CD4-positive, alpha-beta T cell treated with Interferon gamma for 1 hour (primary cell): Measurements from ENCODE around the gene EEFSEC.
"Not testable (repeated sequence)": the region's sequence is repeated elsewhere in the genome, so short reads cannot be mapped to it uniquely, and the experiment has no call there.

Experiments used
- DNase-seq: peaks from one replicate; pipeline ENCODE4 v3.0.0-alpha.2; 2020

Gene EEFSEC

DNA sequence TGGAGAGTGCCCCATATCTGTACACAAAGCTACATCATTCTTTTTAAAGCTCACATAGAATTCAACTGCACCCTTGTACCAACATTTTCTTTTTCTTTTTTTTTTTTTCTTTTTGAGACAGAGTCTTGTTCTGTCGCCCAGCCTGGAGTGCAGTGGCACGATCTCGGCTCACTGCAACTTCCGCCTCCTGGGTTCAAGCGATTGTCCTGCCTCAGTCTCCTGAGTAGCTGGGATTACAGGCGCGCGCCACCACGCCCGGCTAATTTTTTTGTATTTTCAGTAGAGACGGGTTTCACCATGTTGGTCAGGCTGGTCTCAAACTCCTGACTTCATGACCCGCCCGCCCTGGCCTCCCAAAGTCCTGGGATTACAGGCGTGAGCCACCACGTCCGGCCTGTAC, 1.1 kb downstream of the EEFSEC start:
- DNase-seq: not testable (repeated sequence)

- no peak for DNase-seq
These were observed 2.5 kb downstream of the EEFSEC start for GRCh38 chr3:128155616-128156360.

DNA sequence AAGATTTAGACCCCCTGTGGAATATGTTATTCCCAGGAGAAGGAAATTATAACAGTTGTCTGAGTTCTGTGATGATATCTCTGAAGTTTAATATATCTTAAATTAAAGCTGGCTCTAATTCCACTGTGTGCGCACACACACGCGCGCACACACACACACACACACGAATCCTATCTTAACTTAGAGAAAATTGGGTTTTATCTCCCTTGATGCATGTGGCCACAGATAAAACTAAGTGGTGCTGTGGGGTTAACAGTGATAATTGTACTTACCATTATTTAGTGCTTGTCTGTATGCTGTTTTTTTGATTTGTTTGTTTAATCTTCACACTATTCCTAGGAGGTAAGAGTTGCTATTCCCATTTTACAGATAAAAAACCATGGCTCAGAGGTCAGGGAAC, 7.4 kb downstream of the EEFSEC start:
- no peak for DNase-seq

GRCh38 chr3:128163432-128163831, 10.2 kb downstream of the EEFSEC start:
- no peak for DNase-seq

DNA sequence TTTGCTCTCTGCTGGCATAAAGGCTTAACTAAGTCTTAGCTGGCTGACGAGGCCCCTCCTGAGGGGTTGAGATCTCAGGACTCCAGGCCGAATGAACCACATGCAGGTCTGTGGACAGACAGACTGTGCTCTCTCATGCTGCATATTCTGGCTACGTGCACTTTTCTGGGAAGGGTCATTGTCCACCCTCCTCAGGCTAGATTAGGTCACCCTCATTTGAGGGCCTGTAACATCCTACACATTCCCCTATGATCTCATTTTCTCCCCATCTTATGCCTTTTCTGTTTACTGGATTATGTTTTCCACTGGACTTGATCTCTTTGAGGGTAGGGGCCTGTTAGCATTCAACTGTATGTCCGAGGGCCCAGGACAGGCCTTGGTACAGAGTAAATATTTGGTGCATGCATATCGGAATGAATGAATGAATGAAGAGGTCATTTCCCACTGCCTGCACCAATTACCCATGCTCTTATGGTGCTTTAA, 13.7 kb downstream of the EEFSEC start:
- DNase-seq: no peak

GRCh38 chr3:128167646-128167972, 14.3 kb downstream of the EEFSEC start:
- no peak for DNase-seq

DNA sequence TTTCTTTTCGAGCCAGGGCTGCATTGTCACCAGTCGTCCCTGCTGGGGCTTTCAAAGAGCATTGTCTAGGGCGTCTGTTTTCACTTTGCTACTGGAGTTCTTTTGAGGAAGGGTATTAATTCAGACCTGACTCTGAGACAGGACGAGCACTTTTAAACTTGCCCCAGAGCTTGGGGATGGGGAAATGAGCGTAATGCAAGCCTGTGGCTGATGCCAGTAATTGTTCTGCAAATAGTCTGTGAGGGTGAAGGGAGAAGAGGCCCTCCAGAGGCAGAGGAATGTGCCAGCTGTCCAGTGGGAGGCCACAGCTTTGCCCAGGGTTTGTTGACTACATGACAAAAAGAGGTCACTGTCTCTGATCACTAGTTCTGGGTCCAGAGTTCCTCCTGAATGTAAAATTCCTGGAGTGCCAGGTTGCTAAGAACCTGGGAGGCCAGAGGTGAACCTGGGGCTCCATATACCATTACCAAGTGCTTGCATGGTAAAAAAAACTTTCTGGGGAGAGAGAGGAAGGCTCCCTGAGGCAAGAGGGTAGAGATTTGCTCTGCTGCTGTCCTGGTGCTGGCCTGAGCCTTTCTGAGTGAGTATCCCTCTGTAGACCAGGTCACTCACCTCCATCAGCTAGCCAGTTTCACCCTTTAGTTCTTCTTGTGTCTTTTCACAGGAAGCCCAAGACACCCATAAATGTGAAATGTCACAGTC, 14.8 kb downstream of the EEFSEC start:
- DNase-seq: no peak

DNA sequence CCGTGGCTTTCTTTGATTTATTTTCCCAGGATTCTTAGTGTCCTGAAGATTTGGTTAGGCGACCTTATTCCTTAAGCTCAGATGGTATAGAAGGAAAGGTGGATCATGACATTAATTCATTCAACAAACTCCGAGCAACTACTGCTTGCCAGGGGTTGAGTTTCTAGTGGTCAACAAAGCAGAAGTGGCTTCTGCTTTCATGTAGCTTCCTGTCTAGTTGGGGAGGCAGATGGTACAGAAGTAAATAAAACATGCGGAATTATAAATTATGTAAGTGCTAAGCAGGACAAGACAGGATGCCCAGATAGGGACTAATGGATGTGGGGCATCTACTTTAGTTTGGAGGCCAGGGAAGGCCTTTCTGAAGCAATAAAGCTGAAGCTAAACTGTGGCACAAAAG, 15.6 kb downstream of the EEFSEC start:
- DNase-seq: no peak

DNA sequence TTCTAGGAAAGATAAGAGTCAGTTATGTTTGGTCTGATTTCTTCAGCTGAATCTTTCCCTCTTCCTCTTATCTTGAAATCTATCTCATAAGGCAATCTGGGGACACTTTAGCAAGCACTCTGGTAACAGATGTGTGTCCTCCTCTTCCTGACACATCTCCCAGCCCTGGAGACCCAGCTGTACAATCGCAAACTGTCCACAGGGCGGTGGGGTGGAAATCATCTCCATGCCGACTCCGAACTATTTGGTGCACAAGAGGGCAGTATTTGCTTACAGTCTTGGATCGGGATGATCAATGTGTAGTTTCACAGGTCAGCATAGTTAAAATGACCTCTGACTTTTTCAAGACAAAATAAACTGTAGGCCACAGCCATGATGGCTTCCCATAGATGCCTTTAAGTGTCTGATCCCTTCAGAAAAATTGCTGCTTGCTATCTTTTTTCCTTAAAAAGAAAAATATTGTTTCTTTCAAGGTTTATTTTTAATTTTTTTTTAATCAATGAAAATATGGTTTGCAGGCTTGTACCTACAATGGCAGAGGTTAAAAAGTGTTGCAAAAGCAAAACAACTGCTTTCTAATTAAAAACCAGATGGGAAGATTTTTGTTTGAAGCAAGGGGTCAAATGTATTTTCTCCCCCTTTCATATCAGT, 17.7 kb downstream of the EEFSEC start:
- no peak for DNase-seq

DNA sequence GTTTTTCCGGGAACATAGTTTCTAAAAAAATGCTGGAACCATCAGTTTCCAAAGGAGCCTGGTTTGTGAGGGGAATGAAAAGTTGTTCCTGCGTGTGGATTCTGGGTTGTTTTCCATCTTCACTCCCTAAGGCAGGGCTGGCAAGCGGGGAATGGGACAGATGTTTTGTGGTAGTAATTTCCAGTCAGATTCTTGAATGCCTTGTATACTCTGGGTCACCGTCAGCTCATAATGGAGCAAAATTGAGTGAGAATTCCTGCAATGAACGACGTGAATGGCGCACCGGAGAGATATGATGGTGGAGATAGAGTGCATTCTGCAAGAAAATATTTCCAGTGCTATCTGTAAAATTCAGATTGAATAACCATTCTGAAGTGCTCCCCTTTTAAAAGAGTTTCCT, 19.9 kb downstream of the EEFSEC start:
- no peak for DNase-seq

GRCh38 chr3:128173849-128174248, 20.6 kb downstream of the EEFSEC start:
- DNase-seq: no peak

DNA sequence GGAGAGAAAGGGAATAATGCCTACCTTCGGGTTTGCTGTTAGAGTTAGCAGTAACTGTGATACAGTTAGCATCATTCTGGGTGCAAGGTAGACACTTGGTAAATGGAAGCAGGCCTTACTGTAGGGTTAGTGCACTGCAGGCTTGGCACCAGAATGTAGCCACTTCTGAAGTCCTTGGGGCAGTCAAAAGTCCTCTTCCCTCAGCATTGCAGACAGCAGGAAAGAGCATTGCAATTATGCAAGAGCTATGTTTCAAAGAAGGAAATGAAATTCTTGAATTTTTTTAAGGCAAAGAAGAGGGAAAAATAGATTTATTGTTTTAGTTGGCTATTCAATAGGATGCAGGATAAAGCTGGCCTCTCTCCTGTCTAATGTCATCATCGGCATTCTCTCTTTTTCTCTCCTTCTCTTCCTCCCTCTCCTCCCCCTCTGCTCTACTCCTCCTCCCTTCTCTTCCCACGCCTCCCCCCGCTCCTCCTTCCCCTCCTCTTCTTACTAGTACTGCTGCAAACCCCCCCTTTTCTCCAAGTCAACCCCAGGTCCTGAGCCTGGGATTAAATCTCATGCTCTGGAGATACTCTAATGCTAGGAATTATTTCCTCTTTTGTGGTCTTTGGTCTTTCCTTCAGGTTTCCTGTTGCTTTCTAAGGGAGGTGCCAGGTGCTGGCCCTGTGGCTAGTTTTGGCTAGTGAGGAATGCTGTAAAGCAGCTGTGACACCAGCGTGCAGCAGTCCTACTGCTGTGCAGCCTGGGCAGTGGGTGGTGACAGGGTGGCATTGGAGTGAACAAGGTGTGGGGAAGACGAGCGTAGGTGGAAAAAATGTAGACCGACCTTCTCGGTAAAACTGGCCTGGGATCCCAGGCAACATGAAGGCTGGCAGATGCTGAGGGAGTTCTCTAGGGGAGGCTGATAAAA, 21.7 kb downstream of the EEFSEC start:
- no peak for DNase-seq

- no peak for DNase-seq
These were observed 22.5 kb downstream of the EEFSEC start for GRCh38 chr3:128175768-128176167.

DNA sequence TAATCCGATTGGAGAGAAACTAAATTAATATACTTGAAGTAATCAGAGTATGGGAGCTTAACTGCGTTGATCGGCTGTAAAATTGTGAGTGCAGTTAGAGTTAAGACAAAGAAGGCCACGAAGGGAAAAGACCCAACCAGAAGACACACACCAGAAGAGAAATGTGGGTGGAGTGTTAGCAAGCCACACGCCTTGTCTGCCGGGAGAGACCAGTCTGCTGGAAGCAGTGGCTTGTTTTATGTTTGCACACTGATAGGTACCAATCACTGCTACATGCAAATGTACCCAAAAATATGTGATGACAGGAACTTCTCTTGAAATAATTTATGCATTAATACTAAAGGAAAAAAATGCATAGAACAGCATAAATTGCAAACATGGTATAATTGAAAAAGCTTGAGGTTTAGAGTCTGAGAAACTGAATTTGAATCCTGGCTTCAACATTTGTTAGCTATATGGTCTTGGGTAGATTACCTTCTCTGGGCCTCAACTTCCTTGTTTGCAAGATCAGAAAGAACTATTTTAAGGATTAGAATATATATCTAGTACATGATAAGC, 23.1 kb downstream of the EEFSEC start:
- no peak for DNase-seq

DNA sequence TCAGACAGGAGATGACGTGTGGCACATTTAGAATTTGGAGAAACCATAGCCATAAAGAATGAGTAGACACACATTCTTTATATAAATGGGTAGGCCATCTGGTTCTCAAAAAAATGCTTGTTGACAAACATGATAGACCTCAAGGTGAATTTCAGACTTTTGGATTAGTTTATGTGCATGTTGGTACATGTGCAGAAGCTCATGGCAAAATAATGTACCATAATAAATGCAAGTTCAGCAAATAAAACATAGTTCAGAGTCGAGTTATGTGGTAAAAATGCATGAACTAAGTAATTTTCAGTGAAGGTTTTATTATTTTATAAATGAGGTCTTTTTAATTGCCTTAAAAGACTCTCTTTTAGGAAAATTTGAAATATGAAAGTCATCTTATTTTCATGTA, 24.6 kb downstream of the EEFSEC start:
- DNase-seq: no peak

DNA sequence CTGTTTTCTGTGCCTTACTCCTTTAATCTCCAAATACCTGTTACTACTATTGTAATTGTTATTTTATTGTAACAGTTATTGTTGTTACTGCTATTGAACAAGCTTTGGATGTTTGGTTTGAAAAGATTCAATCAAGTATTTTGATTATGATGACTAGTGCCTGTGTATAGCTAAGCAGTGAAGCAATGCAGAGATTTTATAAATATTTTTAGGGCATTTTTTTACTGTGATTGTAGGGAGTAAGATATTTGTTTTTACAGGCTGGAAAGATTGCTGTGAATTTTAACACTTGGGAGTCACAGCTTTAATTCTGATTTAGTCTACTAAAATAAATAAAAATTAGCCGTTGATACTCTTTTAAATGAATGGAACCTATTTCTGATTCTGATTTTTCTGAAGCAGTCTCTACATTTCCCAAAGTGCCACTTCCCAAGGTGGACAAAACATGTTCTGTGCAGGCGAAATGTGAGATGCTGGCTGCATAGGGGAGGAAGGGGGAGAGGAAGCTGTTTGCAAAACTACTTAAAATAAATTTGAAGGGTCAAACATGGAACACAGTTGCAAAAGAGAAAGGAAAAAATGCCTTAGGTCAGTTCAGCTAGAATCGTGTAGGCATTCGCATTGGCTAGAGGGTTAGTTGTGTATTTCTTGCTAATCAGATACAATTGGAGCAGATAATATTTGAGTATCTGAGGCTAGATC, 25.7 kb downstream of the EEFSEC start:
- no peak for DNase-seq

GRCh38 chr3:128179484-128179819, 26.2 kb downstream of the EEFSEC start:
- DNase-seq: no peak

DNA sequence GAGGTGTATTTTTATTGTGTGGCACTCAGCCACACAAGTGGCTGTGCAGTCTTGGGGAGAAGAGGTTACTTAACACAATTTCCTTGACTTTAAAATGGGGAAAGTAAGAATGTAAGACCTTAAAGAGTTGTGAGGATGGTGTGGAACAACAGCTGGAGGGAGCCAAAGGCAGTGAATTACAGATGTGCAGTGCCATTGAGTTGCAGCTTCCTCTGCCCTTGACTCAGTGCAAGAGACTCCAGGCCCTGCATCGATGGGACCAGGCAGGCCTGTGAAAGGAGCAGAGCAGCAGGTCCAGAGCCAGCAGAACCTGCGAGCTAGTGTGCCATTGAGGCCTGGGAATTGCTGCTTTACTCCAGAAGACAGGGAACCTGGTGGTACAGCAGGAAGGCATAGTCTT, 27.2 kb downstream of the EEFSEC start:
- DNase-seq: no peak

GRCh38 chr3:128180913-128181312, 27.6 kb downstream of the EEFSEC start:
- no peak for DNase-seq

DNA sequence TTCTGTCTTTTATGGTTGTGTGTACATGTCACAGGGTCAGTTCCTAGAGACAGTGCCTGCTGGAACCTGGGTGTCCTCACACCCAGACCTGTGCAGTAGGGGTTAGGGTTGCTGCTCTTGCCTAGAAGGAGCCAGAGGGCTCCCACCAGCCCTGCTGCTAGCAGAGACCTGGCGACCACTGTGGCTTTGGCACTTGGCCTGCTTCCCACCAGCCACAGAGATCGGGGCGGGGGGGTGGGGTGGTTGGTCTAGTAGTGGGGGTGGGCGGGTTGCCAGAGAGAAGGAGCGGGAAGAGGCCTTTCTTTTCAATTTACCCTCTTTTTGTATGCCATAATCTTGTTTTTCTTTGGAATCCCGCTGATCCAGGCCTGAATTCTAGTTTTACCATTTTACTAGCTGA, 29.4 kb downstream of the EEFSEC start:
- no peak for DNase-seq

DNA sequence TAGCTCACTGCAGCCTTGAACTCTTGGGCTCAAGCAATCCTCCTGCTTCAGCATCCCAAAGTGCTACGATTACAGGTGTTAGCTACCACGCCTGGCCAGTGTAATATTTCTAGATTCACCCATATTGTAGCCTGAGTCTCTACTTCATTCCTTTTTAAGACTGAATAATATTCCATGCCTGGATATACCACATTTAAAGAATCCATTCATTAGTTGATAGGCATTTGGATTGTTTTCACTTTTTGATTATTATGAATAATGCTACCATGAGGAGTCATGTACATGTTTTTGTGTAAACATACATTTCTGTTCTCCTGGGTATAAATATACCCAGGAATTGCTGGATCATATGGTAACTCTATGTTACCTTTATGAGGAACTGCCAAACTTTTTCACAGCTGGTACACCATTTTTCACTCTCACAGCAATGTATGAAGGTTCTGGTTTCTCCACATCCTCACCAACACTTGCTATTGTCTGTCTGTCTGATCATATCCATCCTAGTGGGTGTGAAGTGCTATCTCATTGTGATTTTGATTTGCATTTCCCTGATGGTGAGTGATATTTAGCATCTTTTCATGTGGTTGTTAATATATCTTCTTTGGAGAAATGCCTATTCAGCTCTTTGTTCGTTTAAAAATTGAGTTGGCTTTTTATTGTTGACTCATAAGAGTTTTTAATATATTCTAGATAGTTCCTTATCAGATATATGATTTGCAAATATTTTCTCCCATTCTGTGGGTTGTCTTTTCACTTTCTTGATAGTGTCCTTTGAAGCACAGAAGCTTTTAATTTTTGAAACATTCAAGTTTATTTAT, 32.6 kb downstream of the EEFSEC start:
- no peak for DNase-seq
